GM23338 (cell line): ENCODE measurements around the gene TFF1. TPM values are rescaled to one million over a fixed set of nuclear protein-coding genes. Genes with fewer than 3 reads are reported as not detected.

Experiments
- CREB1 ChIP-seq: fragments of 250-450 bp; sonication (Bioruptor Pico); IDR thresholded peaks from 2 replicates; pipeline ENCODE4 v1.5.0; 2020; ENCODE audit warnings: low read depth, mild to moderate bottlenecking, moderate library complexity
- ETS1 ChIP-seq: IDR thresholded peaks from 2 replicates; pipeline ENCODE4 v1.6.1; 2016; ENCODE audit warnings: antibody characterized with exemption
- EZH2phosphoT487 ChIP-seq: fragments of 200-600 bp; sonication (generic); IDR thresholded peaks from one replicate; pipeline ENCODE4 v1.8.1; 2018; ENCODE audit warnings: antibody characterized with exemption; ENCODE audit not compliant: unreplicated experiment
- NANOG ChIP-seq: IDR thresholded peaks from 2 replicates; pipeline ENCODE4 v1.6.1; 2016; ENCODE audit warnings: antibody characterized with exemption, borderline replicate concordance
- POLR2AphosphoS5 ChIP-seq: IDR thresholded peaks from 2 replicates; pipeline ENCODE4 v1.6.1; 2016; ENCODE audit warnings: antibody characterized with exemption, low read depth
- STAT1 ChIP-seq: IDR thresholded peaks from one replicate; pipeline ENCODE4 v1.6.1; 2016; ENCODE audit warnings: antibody characterized with exemption; ENCODE audit not compliant: unreplicated experiment
- ZNF114 ChIP-seq: fragments of 250-450 bp; sonication (Bioruptor Pico); IDR thresholded peaks from 2 replicates; pipeline ENCODE4 v1.5.0; 2020; ENCODE audit warnings: mild to moderate bottlenecking, moderate library complexity
- ZNF331 ChIP-seq: fragments of 250-450 bp; sonication (Bioruptor Pico); IDR thresholded peaks from 2 replicates; pipeline ENCODE4 v1.5.0; 2020; ENCODE audit warnings: low read depth, mild to moderate bottlenecking, moderate library complexity
- ZNF462 ChIP-seq: fragments of 250-450 bp; sonication (Bioruptor Pico); IDR thresholded peaks from 2 replicates; pipeline ENCODE4 v1.5.0; 2020; ENCODE audit warnings: mild to moderate bottlenecking, moderate library complexity
- polyA plus RNA-seq: library from polyadenylated mRNA; unstranded; fragments of >200 nt; fragmentation: Nextera tagmentation; extraction: Ambion mirVana; gene quantifications from 2 replicates; pipeline ENCODE4 v1.2.1, GENCODE V29; 2016
- total RNA-seq: library from RNA; depleted of rRNA; stranded (reverse); fragments of >200 nt; shearing (Covaris generic); gene quantifications from 2 replicates; pipeline ENCODE4 v1.2.3, GENCODE V29; 2014
- TF ChIP-seq, protein P1 (sequence below), 2 experiments: fragments of 200-600 bp in 1 of 2; sonication (generic) in 1 of 2; conservative IDR thresholded peaks; 2 replicates each; pipeline versions ENCODE4 v1.5.1 to v1.6.1; 2016 to 2017; ENCODE audit warnings: antibody characterized with exemption in 2 of 2, low read depth in 2 of 2, mild to moderate bottlenecking in 2 of 2, moderate library complexity in 1 of 2

The TFF1 gene
- total and polyA plus RNA-seq, 2 experiments from 2014 or later, result not detected

- TF ChIP-seq ZNF462 (CRISPR knock-in tag) (no peak), ETS1 (no peak), POLR2AphosphoS5 (no peak), ZNF114 (CRISPR knock-in tag) (no peak), NANOG (no peak), ZNF331 (CRISPR knock-in tag) (no peak), CREB1 (no peak), STAT1 (no peak), EZH2phosphoT487 (no peak)
- TF ChIP-seq, protein P1, sequence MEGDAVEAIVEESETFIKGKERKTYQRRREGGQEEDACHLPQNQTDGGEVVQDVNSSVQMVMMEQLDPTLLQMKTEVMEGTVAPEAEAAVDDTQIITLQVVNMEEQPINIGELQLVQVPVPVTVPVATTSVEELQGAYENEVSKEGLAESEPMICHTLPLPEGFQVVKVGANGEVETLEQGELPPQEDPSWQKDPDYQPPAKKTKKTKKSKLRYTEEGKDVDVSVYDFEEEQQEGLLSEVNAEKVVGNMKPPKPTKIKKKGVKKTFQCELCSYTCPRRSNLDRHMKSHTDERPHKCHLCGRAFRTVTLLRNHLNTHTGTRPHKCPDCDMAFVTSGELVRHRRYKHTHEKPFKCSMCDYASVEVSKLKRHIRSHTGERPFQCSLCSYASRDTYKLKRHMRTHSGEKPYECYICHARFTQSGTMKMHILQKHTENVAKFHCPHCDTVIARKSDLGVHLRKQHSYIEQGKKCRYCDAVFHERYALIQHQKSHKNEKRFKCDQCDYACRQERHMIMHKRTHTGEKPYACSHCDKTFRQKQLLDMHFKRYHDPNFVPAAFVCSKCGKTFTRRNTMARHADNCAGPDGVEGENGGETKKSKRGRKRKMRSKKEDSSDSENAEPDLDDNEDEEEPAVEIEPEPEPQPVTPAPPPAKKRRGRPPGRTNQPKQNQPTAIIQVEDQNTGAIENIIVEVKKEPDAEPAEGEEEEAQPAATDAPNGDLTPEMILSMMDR (conservative IDR thresholded peaks at IDR 0.05; ENCODE audit: low read depth in 2 of 2), result no peak
Measured at GRCh38 chr21:42317341-42317741, 49.0 kb downstream of the TFF1 start (continued).
